ENCODE data around the gene KREMEN2. TPM values are rescaled to one million over a fixed set of nuclear protein-coding genes. Genes with fewer than 3 reads are reported as not detected.

The KREMEN2 gene
- polyA plus RNA-seq, 4 donors = 0.15 to 0.54 (median 0.47) TPM; not detected in 1

DNA sequence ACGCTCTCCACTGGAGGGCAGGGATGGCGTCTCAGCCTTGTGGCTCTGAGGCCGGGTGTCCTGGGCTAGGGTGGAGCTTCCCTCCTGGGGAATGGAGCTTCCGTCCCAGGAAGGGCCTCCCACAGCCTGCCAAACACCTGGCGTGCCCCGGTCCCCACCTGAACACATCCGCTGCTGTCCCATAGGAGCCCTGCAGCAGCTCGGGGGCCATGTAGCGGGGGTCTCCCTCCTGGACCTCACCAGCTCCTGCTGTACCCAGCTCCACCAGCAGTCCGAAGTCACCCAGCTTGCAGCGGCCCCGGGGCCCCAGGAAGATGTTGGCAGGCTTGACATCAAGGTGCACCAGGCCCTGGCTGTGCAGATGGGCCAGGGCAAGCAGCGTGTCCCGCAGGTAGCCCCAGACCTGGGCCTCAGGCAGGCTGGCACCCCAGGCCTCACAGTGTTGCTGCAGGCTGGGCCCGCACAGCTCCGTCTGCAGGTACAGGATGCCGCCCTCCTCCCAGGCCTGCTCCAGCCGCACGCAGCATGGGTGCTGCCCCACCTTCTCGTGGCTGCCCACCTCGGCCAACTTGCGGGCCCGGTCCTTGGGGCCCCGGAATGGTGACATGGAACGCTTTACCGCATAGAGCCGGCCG lies 11.2 kb downstream of the KREMEN2 start:
- Histone ChIP-seq H3K27me3 (ENCODE audit: control insufficient read depth in 3 of 3, insufficient read depth in 3 of 3, low read length in 3 of 3) (peaks cover 0 to 2% (median 0%) of the 10 kb centered on the region in 3 donors), H3K4me3 (ENCODE audit: low read depth in 1 of 3, low read length in 3 of 3) (no peak overlapping the region), H3K4me1 (ENCODE audit: control insufficient read depth in 3 of 3, insufficient read depth in 2 of 3, low read depth in 1 of 3, low read length in 2 of 3) (peaks cover 0 to 15% (median 0%) of the 10 kb centered on the region in 3 donors), H3K27ac (ENCODE audit: low read depth in 1 of 3, low read length in 2 of 3) (no peak overlapping the region), H3K9me3 (ENCODE audit: control insufficient read depth in 2 of 2, insufficient read depth in 1 of 2, low read depth in 1 of 2, low read length in 1 of 2) (no peaks in the 10 kb centered on the region), H3K36me3 (ENCODE audit: control insufficient read depth in 3 of 3, insufficient read depth in 2 of 3, low read depth in 1 of 3, low read length in 3 of 3) (peaks cover 0 to 71% (median 0%) of the 10 kb centered on the region in 3 donors)
- DNase-seq (no peak), FAIRE-seq (no peak)
- 94 to 95% (median 95%) methylated on average over 27 to 28 of the region's 28 CpGs for WGBS, 3 donors

DNA sequence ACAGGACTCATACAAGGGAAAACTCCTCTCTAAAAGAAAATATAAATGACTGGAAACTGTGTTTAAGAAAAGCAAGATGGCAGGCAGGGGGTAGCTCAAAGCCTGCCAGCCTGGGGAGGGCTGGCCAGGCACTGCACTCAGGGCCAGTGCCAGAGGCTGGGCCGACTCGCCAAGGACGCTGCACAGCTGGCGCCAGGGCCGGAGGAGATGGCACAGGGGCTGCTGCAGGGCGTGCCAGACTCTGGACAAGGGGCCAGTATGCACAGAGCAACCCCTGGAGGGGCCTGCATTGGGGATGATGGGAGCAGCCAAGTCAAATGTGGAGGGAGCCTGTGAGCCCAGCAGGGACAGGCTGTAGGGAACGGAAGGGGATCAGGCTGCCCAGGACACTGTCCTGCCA lies 12.1 kb downstream of the KREMEN2 start:
- DNase-seq = no peak
- Histone ChIP-seq H3K9me3 (ENCODE audit: control insufficient read depth in 2 of 2, insufficient read depth in 1 of 2, low read depth in 1 of 2, low read length in 1 of 2) (no peaks in the 10 kb centered on the region), H3K4me3 (ENCODE audit: low read depth in 1 of 3, low read length in 3 of 3) (no peak overlapping the region), H3K4me1 (ENCODE audit: control insufficient read depth in 3 of 3, insufficient read depth in 2 of 3, low read depth in 1 of 3, low read length in 2 of 3) (peaks cover 0 to 12% (median 0%) of the 10 kb centered on the region in 3 donors), H3K27ac (ENCODE audit: low read depth in 1 of 3, low read length in 2 of 3) (no peak overlapping the region), H3K36me3 (ENCODE audit: control insufficient read depth in 3 of 3, insufficient read depth in 2 of 3, low read depth in 1 of 3, low read length in 3 of 3) (peaks cover 0 to 64% (median 0%) of the 10 kb centered on the region in 3 donors), H3K27me3 (ENCODE audit: control insufficient read depth in 3 of 3, insufficient read depth in 3 of 3, low read length in 3 of 3) (peaks cover 0 to 2% (median 0%) of the 10 kb centered on the region in 3 donors)
- no peak for FAIRE-seq
- 91 to 94% (median 93%) methylated on average over 7 of the region's 7 CpGs for WGBS, 3 donors

GRCh38 chr16:2976673-2977072 lies 12.6 kb downstream of the KREMEN2 start:
- peaks cover 0 to 59% (median 0%) of the 10 kb centered on the region in 3 donors for H3K36me3 ChIP-seq (ENCODE audit: control insufficient read depth in 3 of 3, insufficient read depth in 2 of 3, low read depth in 1 of 3, low read length in 3 of 3)
- H3K4me3 ChIP-seq (ENCODE audit: low read depth in 1 of 3, low read length in 3 of 3) = no peak overlapping the region
- H3K4me1 ChIP-seq (ENCODE audit: control insufficient read depth in 3 of 3, insufficient read depth in 2 of 3, low read depth in 1 of 3, low read length in 2 of 3) = peaks cover 0 to 17% (median 0%) of the 10 kb centered on the region in 3 donors
- WGBS, 3 donors = 78 to 92% (median 84%) methylated on average over 14 to 15 of the region's 15 CpGs
- FAIRE-seq = no peak
- peaks cover 0 to 2% (median 0%) of the 10 kb centered on the region in 3 donors for H3K27me3 ChIP-seq (ENCODE audit: control insufficient read depth in 3 of 3, insufficient read depth in 3 of 3, low read length in 3 of 3)
- no peak overlapping the region for H3K27ac ChIP-seq (ENCODE audit: low read depth in 1 of 3, low read length in 2 of 3)
- DNase-seq = no peak
- no peaks in the 10 kb centered on the region for H3K9me3 ChIP-seq (ENCODE audit: control insufficient read depth in 2 of 2, insufficient read depth in 1 of 2, low read depth in 1 of 2, low read length in 1 of 2)

DNA sequence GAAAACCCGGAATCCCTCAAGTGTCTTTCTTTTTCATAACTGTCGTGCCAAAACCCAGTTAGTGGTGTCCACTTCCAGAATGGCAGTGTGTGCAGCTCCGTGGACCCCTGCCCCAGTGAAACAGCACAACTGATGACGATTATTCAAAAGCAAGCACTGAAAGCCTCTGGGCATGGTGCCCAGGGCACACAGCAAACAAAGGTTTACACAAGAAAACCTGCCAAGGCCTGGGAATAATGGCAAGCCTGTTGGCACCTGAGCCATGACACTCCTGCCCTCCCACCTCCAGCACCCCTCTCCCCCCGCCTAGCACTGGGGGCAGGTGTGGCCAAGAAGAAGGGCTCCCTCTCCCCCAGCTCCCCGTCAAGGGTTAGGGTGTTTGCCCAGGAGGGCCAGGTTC lies 13.4 kb downstream of the KREMEN2 start:
- no peak overlapping the region for H3K27ac ChIP-seq (ENCODE audit: low read depth in 1 of 3, low read length in 2 of 3)
- peaks cover 0 to 17% (median 0%) of the 10 kb centered on the region in 3 donors for H3K4me1 ChIP-seq (ENCODE audit: control insufficient read depth in 3 of 3, insufficient read depth in 2 of 3, low read depth in 1 of 3, low read length in 2 of 3)
- peaks cover 0 to 51% (median 0%) of the 10 kb centered on the region in 3 donors for H3K36me3 ChIP-seq (ENCODE audit: control insufficient read depth in 3 of 3, insufficient read depth in 2 of 3, low read depth in 1 of 3, low read length in 3 of 3)
- peaks cover 0 to 2% (median 0%) of the 10 kb centered on the region in 3 donors for H3K27me3 ChIP-seq (ENCODE audit: control insufficient read depth in 3 of 3, insufficient read depth in 3 of 3, low read length in 3 of 3)
- H3K9me3 ChIP-seq (ENCODE audit: control insufficient read depth in 2 of 2, insufficient read depth in 1 of 2, low read depth in 1 of 2, low read length in 1 of 2) = no peaks in the 10 kb centered on the region
- no peak for DNase-seq
- H3K4me3 ChIP-seq (ENCODE audit: low read depth in 1 of 3, low read length in 3 of 3) = no peak overlapping the region
- FAIRE-seq = no peak
- WGBS, 3 donors = 25 to 62% (median 43%) methylated on average over 6 of the region's 6 CpGs

DNA sequence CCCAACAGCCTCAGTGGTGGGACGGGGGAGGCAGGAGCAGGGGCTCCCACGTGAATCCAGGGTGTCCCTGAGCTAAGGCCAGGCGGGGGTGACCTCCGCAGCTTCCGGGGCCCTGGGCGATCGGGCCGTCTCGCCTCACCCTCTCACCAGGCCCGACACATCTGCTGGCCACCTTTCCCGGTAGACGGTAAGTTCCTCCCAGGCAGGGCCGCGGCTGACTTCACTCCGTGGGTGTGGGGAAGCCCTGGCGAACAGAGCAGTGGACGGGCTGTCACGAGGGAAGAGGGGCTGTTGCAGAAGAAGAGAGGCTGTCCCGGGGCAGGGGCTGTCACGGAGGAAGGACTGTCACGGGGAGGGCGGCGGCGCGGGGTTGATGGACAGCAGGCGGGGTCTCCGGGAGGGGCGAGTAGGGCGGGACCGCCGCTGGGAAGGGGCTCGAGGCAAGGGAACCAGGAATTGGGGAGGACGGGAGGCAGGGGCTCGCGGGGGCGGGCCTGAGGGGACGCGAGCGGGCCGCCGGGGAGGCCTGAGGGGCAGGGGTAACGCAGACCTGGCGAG lies 15.7 kb downstream of the KREMEN2 start:
- 2 to 7% (median 4%) methylated on average over 31 to 43 of the region's 43 CpGs for WGBS, 3 donors
- no peak overlapping the region for H3K27ac ChIP-seq (ENCODE audit: low read depth in 1 of 3, low read length in 2 of 3)
- peaks cover 0 to 17% (median 0%) of the 10 kb centered on the region in 3 donors for H3K4me1 ChIP-seq (ENCODE audit: control insufficient read depth in 3 of 3, insufficient read depth in 2 of 3, low read depth in 1 of 3, low read length in 2 of 3)
- H3K36me3 ChIP-seq (ENCODE audit: control insufficient read depth in 3 of 3, insufficient read depth in 2 of 3, low read depth in 1 of 3, low read length in 3 of 3) = peaks cover 0 to 30% (median 0%) of the 10 kb centered on the region in 3 donors
- FAIRE-seq = no peak
- DNase-seq = no peak
- peak overlapping the region; percentile 42 to 90 (median 78) for H3K4me3 ChIP-seq (ENCODE audit: low read depth in 1 of 3, low read length in 3 of 3)
- H3K27me3 ChIP-seq (ENCODE audit: control insufficient read depth in 3 of 3, insufficient read depth in 3 of 3, low read length in 3 of 3) = peaks cover 0 to 2% (median 0%) of the 10 kb centered on the region in 3 donors
- H3K9me3 ChIP-seq (ENCODE audit: control insufficient read depth in 2 of 2, insufficient read depth in 1 of 2, low read depth in 1 of 2, low read length in 1 of 2) = no peaks in the 10 kb centered on the region

DNA sequence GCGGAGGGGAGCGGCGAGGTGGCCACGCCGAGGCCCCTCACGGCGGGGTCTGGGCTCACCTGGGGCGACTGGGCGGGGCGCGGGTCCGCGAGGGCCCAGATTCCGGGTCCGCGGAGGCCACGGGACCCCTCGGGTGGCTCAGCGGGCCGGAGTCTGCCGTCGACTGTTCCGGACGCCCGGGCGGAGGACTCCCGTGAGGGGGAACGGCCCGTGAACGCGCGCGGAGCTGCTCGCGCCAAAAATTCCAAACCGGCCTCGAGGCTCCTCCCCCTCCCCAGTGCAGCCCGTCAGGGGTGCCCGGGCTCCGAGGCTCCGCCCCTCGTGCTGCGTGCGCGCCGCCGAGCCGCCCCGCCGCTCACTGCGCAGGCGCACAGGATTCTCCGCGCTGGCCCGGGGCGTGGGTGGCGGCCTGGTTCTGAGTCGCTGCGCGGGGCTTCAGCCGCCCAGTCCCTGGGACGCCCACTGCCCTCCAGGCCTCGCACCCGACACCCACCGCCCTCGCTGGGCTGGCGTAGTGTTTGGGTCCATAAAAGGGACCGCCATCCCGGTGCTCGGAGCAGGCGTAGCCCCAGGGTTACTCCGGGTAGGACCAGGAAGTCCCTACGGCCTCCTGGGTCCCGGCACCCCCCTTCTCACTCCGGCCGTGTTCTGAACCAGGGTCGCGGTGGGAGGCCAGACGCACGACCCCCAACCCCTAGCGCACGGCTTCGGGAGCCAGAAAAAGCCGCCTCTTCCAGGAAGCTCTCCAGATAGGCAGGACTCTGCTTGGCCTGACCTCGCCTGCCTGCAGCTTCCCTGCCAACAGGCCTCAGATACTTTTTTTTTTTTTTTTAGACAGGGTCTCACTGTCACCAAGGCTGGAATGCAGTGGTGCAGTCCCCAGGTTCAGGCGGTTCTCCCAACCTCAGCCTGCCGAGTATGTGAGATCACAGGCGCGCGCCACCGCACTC lies 16.4 kb downstream of the KREMEN2 start, which contains the start of gene PKMYT1:
TSS of gene PKMYT1 (minus strand) at position 220 of the 950 bp plus-strand sequence. CDS start 789 bp downstream, outside the sequence.
- WGBS, 3 donors = 6 to 9% (median 9%) methylated on average over 57 to 91 of the region's 91 CpGs

GRCh38 chr16:2981177-2981898 lies 17.3 kb downstream of the KREMEN2 start:
- Histone ChIP-seq H3K9me3 (ENCODE audit: control insufficient read depth in 2 of 2, insufficient read depth in 1 of 2, low read depth in 1 of 2, low read length in 1 of 2) (no peaks in the 10 kb centered on the region), H3K27me3 (ENCODE audit: control insufficient read depth in 3 of 3, insufficient read depth in 3 of 3, low read length in 3 of 3) (peaks cover 0 to 2% (median 0%) of the 10 kb centered on the region in 3 donors), H3K27ac (ENCODE audit: low read depth in 1 of 3, low read length in 2 of 3) (peak overlapping the region; percentile 46 to 91 (median 85)), H3K4me1 (ENCODE audit: control insufficient read depth in 3 of 3, insufficient read depth in 2 of 3, low read depth in 1 of 3, low read length in 2 of 3) (peaks cover 0 to 17% (median 0%) of the 10 kb centered on the region in 3 donors), H3K4me3 (ENCODE audit: low read depth in 1 of 3, low read length in 3 of 3) (peak overlapping the region in 1 of 3 donors; percentile 90), H3K36me3 (ENCODE audit: control insufficient read depth in 3 of 3, insufficient read depth in 2 of 3, low read depth in 1 of 3, low read length in 3 of 3) (peaks cover 0 to 15% (median 0%) of the 10 kb centered on the region in 3 donors)
- DNase-seq (peak; percentile 45 to 48), FAIRE-seq (no peak)
- 49 to 61% (median 50%) methylated on average over 33 of the region's 33 CpGs for WGBS, 3 donors

More for the DNA sequence above, 16.4 kb downstream of the KREMEN2 start, which contains the start of gene PKMYT1:
- Histone ChIP-seq H3K4me1 (ENCODE audit: control insufficient read depth in 3 of 3, insufficient read depth in 2 of 3, low read depth in 1 of 3, low read length in 2 of 3) (peaks cover 0 to 17% (median 0%) of the 10 kb centered on the region in 3 donors), H3K9me3 (ENCODE audit: control insufficient read depth in 2 of 2, insufficient read depth in 1 of 2, low read depth in 1 of 2, low read length in 1 of 2) (no peaks in the 10 kb centered on the region), H3K4me3 (ENCODE audit: low read depth in 1 of 3, low read length in 3 of 3) (peak within 1 kb of the TSS; percentile 42 to 90 (median 78)), H3K27me3 (ENCODE audit: control insufficient read depth in 3 of 3, insufficient read depth in 3 of 3, low read length in 3 of 3) (peaks cover 0 to 2% (median 0%) of the 10 kb centered on the region in 3 donors), H3K36me3 (ENCODE audit: control insufficient read depth in 3 of 3, insufficient read depth in 2 of 3, low read depth in 1 of 3, low read length in 3 of 3) (peaks cover 0 to 22% (median 0%) of the 10 kb centered on the region in 3 donors), H3K27ac (ENCODE audit: low read depth in 1 of 3, low read length in 2 of 3) (peak within 1 kb of the TSS; percentile 81 to 91 (median 85))
- peak; percentile 91 to 95 for DNase-seq
- FAIRE-seq = no peak

All from small intestine (tissue), 7 donors.